GM20000 (cell line): ENCODE measurements around the gene DACT2.

Experiments used
- DNase-seq: peaks from one replicate; pipeline ENCODE4 v3.0.0; 2012; ENCODE audit warnings: low spot score
- CTCF ChIP-seq: IDR thresholded peaks from 2 replicates; pipeline ENCODE4 v1.5.1; 2012; ENCODE audit warnings: mild to moderate bottlenecking, control low read depth; ENCODE audit errors: extremely low read depth, missing control alignments

Gene DACT2

DNA sequence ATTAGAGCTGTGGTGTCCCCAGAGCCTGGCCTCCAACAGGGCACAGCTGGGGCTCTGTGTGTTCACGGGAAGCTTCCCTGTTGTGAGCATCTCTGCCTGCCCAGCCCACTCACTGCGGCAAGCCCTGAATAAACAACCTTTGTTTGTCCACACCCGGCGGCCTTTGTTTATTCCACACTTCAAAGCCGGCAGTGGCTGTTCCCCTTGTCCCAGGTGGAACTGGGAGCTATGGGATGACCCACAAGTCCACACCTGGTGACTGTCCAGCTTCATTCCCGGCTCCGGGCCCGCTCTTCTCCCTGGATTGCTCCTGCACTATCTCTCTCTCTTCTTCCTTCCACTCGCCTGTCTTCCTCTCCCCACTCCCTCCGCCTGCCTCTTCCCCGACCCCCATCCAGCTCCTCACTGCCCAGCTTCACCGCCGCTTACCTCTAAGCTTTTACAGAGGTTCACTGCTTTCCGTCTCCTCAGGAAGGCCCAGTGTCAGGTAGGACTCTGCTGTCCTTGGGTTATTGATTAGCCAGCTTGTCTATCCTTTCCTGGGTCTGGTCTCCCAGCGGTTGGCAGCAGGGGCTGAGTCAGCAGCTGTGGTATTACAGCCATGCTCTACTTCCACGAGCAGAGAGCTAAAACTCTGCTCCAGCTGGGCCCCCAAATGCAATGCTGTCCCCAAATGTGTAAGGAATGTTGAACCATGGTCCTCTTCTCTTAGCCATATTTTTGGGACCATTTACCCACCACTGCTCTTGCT lies 17.8 kb downstream of the DACT2 start:
- no peak for DNase-seq
- no peak for TF ChIP-seq CTCF

DNA sequence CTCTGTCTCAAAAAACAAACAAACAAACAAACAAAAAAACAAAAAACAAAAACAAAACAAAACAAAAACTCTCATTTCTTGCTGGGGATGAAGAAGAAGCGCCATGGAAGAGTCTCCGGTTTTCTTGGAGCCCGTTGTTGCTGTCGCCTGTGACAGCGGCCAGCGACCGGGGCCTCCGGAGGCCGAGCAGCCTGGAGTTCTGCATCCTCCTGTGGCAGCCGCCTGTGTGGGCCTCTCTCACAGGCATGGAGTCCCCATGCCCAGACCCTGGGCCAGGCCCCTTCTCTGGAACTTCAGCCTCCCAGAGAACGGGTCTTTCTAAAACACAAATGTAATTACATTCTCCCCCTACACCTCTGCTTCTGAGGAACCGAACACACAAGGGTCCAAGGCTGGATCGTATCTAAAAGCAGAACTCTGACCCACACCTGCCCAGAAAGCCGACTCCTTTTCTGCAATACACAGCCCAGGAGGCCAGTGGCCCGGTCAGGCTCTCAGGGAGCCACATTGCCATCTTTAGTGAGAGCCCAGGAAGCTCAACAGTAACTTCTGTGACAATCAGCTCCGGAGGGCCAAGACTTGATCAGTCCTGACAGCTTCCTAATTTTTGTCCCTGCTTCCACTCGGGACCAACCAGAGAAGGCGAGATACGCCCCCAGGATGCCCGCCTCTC lies 18.5 kb downstream of the DACT2 start:
- no peak for DNase-seq
- no peak for TF ChIP-seq CTCF

- TF ChIP-seq CTCF: no peak
- DNase-seq: no peak
Measured at GRCh38 chr6:168299541-168300511, 19.8 kb downstream of the DACT2 start.

GRCh38 chr6:168297643-168298042 lies 21.9 kb downstream of the DACT2 start:
- TF ChIP-seq CTCF: no peak

DNA sequence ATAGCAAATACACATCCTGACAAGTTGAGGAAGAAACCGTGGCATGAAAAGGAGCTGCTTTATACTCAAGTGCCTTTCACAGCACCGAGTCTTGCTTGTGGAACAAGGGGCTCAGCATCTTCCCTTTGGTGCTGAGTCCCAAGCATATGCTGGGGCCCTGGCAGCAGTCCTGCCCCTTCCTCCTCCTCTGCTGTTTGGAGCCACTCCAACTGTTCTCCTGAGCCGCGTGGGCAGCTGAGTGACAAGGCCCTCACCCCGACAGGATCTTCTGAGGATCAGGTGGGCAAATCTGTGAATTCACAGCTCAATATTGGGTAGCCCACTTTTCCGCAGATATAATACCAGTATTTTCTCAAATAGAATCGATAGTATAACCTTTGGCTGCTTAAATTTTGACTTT lies 24.7 kb downstream of the DACT2 start:
- TF ChIP-seq CTCF: no peak
- no peak for DNase-seq

More at GRCh38 chr6:168297643-168298042, 21.9 kb downstream of the DACT2 start:
- DNase-seq: no peak

DNA sequence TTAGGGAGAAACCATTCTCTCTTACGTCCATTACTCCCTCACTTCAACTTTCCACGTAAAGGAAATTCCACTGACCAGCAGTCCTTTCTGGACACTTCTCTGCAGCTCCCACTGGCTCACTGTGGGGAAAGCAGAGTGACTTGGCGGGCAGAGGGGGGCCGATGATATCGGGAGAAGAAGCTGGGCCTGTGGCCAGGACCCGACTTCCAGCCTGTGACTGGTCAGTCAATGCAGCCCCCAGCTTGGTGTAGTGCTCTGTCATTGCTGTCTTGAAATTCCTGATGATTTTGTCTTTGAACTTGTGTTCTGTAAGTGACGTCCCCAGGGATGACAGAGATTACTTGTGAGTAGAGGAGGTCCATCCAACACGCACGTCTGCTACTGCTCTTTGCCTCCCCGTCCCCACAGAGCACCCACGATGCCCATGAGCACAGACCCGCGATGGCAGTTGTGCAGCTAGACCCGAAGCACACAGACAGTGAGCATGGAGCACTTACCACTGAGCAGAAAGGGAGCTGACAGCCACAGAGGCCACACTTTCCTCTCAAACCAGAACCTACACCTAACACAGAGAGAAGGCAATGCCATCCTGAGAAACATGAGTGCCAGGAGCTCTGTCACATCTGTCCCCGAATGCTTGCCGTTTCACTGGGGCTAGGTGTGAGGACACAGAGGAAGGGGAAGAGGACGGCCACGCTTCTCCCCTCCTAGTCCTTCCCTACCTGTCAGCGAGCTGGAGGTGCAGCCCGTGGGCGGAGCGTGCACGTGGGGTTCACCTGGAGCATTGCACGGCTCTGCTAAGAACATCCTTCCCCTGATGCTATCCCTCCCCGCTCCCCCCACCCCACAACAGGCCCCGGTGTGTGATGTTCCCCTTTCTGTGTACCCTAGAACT lies 25.7 kb downstream of the DACT2 start:
- TF ChIP-seq CTCF: no peak
- DNase-seq: no peak
